Measurements from ENCODE around the gene PIEZO2.
"Not testable (repeated sequence)": the region's sequence is repeated elsewhere in the genome, so short reads cannot be mapped to it uniquely, and the experiment has no call there.

Gene PIEZO2

GRCh38 chr18:10894501-10894900 is 254.9 kb downstream of the PIEZO2 start:
- DNase-seq (ENCODE audit: low read depth) = no peak

DNA sequence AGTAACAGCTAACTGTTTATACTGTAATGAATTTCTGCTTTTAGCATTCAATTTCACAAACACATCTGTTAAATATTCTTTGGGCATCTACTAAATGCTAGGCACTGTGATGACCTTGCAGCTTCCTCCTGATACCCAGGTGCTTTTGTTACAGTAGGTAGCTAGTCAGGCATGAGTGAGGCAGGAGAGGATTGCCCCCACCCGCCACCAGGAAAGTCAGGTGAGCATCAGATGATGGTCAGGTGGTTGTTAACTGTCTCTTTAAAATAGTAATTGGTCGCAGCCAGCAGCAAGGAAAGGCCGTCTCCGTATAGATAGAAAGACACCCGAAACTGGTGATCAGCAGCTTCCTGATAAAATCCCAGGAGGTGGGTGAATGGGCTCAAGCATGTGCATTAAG is 255.6 kb downstream of the PIEZO2 start:
- no peak for DNase-seq (ENCODE audit: low read depth)

GRCh38 chr18:10893196-10893595 is 256.2 kb downstream of the PIEZO2 start:
- DNase-seq (ENCODE audit: low read depth) = no peak

GRCh38 chr18:10892786-10893185 is 256.6 kb downstream of the PIEZO2 start:
- DNase-seq (ENCODE audit: low read depth) = no peak

- DNase-seq (ENCODE audit: low read depth) = no peak
Observed at GRCh38 chr18:10890022-10890421, 259.3 kb downstream of the PIEZO2 start.

DNA sequence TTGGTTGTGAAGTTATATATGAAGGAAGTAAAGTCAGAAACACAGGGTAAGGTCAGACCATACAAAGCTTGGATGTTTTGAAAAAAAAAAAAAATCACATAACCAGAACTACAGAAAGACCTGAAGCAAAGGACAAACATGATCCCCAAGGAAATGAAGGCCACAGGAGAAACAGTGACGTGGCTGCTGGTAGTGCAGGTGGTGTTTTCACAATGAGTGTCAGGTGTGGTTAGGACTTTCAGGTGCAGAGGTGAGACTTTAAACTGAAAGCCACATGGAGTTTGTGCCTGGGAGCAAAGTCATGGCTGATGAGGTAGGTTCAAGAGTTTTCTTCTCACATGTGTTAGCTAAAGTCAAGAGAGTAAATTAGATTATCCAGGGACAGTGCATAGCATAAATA is 270.7 kb downstream of the PIEZO2 start:
- no peak for DNase-seq (ENCODE audit: low read depth)

DNA sequence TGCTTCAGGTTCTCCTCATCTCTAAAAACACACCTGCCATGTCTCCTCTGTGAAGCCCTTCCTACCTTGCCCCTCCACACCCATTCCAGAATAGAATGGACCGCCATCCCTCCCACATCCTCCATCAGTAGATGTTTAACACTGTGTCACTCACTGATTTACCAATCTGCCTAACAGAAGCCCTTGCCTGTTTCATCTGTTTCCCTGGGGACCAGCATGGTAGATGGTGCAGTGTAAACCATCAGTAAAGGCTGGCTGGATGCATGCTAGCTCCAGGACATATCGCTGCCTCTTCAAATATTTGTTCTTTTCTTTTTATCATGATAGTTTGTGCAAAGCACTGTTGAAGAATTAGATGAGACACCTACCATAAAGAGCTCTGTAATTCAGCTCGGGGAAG is 271.4 kb downstream of the PIEZO2 start:
- no peak for DNase-seq (ENCODE audit: low read depth)

- DNase-seq (ENCODE audit: low read depth) = no peak
Observed at GRCh38 chr18:10875811-10876210, 273.6 kb downstream of the PIEZO2 start.

- DNase-seq (ENCODE audit: low read depth) = no peak
Observed at GRCh38 chr18:10872304-10872703, 277.1 kb downstream of the PIEZO2 start.

GRCh38 chr18:10864722-10865121 is 284.6 kb downstream of the PIEZO2 start:
- DNase-seq (ENCODE audit: low read depth) = no peak

DNA sequence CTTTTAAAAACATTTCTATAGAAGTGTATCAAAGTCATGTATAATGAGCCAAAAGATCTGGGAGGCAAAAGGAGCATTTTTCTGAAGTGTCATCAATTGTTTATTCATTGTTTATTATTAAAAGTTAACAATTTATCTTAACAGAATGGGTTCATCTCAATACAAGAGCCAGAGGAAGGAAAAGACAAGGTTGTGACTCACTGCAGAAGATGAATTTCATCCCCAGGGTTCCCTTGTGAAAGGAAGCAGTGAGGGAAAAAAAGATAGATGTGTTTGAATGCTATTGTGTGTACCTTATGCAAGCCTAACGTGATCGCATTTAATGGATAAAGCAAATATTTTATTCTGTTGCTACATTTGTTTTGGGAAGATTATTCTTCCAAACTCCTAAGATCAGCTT is 286.3 kb downstream of the PIEZO2 start:
- no peak for DNase-seq (ENCODE audit: low read depth)

DNA sequence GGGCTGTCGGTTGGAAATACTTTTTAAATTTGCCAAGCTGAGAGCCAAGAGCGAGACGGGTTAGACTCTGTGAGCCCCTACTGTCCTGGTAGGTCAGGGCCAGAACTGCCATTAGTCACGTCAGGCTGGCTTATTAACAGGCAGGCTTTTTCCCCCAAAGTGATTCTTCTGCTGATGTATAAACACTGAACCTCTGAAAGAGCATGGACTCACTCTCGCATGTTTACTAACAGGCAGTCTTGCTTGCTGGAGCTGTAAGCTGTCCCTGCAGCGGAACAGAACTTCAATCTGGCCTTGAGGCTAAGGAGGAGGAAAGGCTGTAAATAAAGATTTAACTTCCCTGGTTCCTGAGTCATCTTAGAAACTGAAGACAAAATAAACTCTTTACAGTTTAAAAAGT is 288.4 kb downstream of the PIEZO2 start:
- no peak for DNase-seq (ENCODE audit: low read depth)

DNA sequence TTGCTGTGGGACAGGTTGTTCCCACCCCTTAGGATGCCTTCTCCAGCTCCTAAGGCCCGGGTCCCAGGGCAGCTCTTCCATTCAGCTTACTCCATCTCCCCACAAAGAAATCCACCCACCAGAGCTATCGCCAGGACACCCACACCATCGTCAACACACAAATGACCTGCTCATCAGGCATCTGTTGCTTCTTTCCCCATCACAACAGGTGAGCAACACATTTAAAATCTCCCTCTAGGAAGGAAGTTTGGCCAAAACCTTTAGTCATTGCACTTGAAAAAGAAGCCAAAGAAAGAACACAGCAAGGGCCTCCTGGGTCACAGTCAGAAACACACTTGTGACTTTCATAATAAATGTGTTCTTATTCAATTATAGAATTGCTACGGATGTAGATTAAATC is 289.0 kb downstream of the PIEZO2 start:
- DNase-seq (ENCODE audit: low read depth) = no peak

DNA sequence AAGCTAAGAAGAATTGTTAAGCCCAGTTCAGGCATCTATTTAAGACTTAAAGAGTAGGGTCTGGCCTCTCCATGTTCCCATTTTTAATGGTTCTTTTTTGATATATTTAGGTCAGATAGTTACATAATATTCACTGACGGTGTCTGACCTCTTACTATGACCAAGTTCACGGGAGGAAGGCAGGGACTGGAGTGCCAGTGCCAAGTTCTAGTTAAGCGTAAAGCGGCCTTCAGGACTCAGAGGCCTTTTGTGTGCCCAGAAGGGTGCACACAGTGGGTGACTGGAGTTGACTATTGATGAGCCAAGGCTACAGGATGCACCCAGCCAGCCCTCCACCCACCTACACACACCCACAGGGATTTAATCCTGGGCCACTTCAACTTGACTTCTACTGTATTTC is 290.9 kb downstream of the PIEZO2 start:
- DNase-seq (ENCODE audit: low read depth) = no peak

GRCh38 chr18:10856132-10856531 is 293.2 kb downstream of the PIEZO2 start:
- DNase-seq (ENCODE audit: low read depth) = no peak

- no peak for DNase-seq (ENCODE audit: low read depth)
Observed at GRCh38 chr18:10852385-10853303, 296.7 kb downstream of the PIEZO2 start.

DNA sequence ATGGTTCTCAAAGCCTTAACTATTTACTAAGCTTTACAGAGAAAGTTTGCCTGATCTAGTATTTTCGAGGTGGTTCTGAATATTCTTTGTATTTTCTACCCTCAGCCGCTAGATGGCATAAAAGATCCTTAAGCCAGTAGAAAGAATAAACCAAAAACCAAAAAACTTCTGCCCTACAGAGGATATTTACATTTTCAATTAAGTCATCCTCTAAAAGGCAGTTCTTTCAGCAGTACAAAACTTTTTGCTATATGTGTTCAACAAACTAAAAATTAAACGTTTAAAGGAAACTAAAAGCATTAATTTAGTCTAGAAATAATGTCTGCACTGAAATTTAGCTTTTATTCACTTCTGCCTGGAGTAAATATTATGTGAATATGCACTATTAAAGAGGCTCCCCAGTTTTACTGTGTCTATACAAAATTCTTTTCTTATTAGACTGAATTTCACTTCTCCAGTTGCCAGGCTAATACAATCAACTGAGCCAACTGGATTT is 297.5 kb downstream of the PIEZO2 start:
- DNase-seq (ENCODE audit: low read depth) = no peak

DNA sequence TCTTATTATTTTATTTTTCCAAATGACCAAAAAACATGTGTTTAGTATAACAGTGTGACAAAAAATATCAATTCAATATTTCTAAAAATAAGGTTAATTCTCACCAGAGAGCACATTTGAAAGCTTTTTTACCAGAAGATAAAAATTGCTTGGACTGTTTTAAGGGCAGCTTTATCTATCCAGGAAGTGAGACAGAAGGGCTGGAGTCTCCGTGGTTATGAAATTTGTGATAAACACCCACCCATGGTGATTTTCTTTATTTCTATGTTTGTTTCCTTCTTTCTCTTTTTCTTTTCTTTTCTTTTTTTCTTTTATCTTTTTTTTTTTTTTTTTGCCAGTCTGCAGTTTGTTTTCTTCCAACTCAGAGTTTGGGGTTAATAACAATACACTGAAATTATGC is 298.5 kb downstream of the PIEZO2 start:
- DNase-seq (ENCODE audit: low read depth) = no peak

- DNase-seq (ENCODE audit: low read depth) = no peak
Observed at GRCh38 chr18:10850216-10850615, 299.2 kb downstream of the PIEZO2 start.

- DNase-seq (ENCODE audit: low read depth) = no peak
Observed at GRCh38 chr18:10847907-10848306, 301.5 kb downstream of the PIEZO2 start.

DNA sequence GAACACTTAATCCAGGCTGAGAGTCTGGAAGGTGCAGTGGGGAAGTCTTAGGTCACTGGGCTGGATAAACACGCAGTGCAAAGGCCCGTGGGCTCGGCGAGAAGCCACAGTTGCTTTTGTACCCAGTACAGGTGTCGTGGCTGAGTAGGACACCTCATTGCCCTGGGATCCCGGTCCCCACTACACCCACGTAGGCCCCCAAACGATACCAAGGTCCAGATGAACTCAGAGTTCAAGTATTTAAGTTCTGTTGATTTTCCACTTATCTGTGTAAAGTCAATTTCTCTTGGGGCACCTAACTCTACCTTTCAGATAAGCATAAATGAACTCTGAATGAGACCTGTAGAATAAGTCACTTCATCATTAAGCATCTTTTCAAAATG is 302.0 kb downstream of the PIEZO2 start:
- no peak for DNase-seq (ENCODE audit: low read depth)

DNA sequence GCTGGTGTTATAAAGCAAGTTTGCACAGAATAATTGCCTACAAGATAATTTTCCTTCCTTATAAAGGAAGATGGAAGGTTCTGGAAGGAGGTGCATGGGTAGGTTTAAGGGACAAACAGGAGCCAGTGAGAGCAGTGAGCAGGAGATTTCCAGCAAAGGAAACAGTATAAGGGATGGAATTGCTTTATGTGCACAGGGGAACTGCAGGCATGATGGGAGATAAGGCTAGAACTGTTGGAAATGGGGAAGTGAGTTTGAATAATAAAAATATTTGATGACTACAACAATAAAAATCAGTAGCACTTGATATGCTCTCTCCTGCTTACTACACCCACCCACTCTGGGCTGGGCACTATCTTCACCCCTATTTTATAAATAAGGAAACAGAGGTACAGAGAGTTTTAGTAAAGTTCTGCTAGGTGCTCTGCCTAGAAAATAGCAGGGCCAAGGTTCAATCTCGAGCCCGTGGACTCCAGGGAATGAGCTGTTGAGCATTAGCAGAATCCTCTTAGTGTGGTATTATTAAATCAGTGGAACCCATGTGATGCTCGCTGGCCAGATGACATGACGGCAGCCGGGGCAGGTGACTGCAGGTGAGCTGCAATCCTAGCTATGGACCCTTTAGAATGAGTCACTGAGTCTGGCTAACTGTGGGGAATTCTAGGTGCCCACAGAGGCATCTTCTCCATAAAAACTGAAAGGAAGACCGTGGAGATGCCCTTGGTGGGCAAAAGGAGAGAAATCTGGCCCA is 302.5 kb downstream of the PIEZO2 start:
- DNase-seq (ENCODE audit: low read depth) = no peak

DNA sequence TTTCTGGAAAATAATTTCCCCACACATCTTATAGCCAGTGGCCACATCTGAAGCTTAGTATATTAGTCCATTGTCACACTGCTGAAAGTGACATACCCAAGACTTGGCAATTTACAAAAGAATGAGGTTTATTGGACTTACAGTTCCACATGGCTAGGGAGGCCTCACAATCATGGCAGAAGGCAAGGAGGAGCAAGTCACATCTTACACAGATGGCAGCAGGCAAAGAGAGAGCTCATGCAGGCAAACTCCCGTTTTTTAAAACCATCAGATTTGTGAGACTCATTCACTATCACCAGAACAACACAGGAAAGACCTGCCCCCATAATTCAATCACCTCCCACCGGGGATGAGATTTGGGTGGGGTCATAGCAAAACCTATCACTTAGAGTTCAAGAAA is 303.3 kb downstream of the PIEZO2 start:
- DNase-seq (ENCODE audit: low read depth) = not testable (repeated sequence)
